ENCODE measurements around the gene ENTPD5.

The ENTPD5 gene

GRCh38 chr14:73913256-73913655, 105.8 kb downstream of the ENTPD5 start:
- Histone ChIP-seq H3K27ac (no peak overlapping the region), H3K4me3 (no peak overlapping the region)
- no peak for DNase-seq (ENCODE audit: low spot score)
- TF ChIP-seq, protein P1, sequence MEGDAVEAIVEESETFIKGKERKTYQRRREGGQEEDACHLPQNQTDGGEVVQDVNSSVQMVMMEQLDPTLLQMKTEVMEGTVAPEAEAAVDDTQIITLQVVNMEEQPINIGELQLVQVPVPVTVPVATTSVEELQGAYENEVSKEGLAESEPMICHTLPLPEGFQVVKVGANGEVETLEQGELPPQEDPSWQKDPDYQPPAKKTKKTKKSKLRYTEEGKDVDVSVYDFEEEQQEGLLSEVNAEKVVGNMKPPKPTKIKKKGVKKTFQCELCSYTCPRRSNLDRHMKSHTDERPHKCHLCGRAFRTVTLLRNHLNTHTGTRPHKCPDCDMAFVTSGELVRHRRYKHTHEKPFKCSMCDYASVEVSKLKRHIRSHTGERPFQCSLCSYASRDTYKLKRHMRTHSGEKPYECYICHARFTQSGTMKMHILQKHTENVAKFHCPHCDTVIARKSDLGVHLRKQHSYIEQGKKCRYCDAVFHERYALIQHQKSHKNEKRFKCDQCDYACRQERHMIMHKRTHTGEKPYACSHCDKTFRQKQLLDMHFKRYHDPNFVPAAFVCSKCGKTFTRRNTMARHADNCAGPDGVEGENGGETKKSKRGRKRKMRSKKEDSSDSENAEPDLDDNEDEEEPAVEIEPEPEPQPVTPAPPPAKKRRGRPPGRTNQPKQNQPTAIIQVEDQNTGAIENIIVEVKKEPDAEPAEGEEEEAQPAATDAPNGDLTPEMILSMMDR (IDR thresholded peaks at IDR 0.05), result no peak

DNA sequence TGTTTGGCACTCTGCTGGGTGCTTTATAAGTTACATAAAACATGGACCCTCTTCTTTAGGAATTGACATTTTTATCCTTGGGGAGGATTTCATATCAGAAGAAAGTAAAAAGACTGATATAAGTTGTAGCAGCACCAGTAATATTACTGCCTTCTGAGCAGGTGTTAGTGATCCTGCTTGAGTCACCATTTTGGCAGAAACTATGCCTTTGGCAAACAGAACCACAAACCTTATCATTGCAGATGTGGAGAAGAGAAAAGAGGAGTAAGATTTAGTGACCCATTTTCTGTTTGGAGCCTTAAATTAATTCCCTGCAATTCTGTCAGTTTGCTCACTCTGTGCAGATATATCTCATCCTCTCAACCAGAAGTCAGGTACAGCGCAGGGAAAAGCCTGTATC, 109.4 kb downstream of the ENTPD5 start:
- TF ChIP-seq, protein P1 (IDR thresholded peaks at IDR 0.05), result no peak
- DNase-seq (ENCODE audit: low spot score), result no peak
- no peak overlapping the region for H3K27ac ChIP-seq
- H3K4me3 ChIP-seq, result no peak overlapping the region
